NCI-H2029 (cell line): ENCODE measurements around the gene TLR5.

Source experiments
- DNase-seq: peaks from one replicate; lab custom pipeline; 2025; lab: John Stamatoyannopoulos, UW

Gene TLR5

GRCh38 chr1:223110952-223111351 lies 32.1 kb downstream of the TLR5 start:
- DNase-seq, result no peak

GRCh38 chr1:223109581-223110026 lies 33.4 kb downstream of the TLR5 start:
- no peak for DNase-seq

- DNase-seq, result no peak
Measured at GRCh38 chr1:223106856-223107255, 36.2 kb downstream of the TLR5 start.

GRCh38 chr1:223105568-223105967 lies 37.5 kb downstream of the TLR5 start:
- DNase-seq, result no peak

GRCh38 chr1:223102797-223103533 lies 40.1 kb downstream of the TLR5 start:
- peak; percentile 87 for DNase-seq

GRCh38 chr1:223097713-223098112 lies 45.3 kb downstream of the TLR5 start:
- no peak for DNase-seq

- no peak for DNase-seq
Measured at GRCh38 chr1:223095870-223096269, 47.2 kb downstream of the TLR5 start.

GRCh38 chr1:223091896-223092295 lies 51.2 kb downstream of the TLR5 start:
- DNase-seq, result no peak

GRCh38 chr1:223089250-223089649 lies 53.8 kb downstream of the TLR5 start:
- DNase-seq, result no peak

GRCh38 chr1:223088713-223089240 lies 54.3 kb downstream of the TLR5 start:
- no peak for DNase-seq

GRCh38 chr1:223087291-223088255 lies 55.5 kb downstream of the TLR5 start:
- no peak for DNase-seq

- no peak for DNase-seq
Measured at GRCh38 chr1:223084464-223084866, 58.6 kb downstream of the TLR5 start.

- DNase-seq, result no peak
Measured at GRCh38 chr1:223083831-223084230, 59.2 kb downstream of the TLR5 start.

- DNase-seq, result no peak
Measured at GRCh38 chr1:223082914-223083313, 60.1 kb downstream of the TLR5 start.

- peak; percentile 88 for DNase-seq
Measured at GRCh38 chr1:223081181-223081994, 61.7 kb downstream of the TLR5 start.

- no peak for DNase-seq
Measured at GRCh38 chr1:223079498-223079897, 63.5 kb downstream of the TLR5 start.

- no peak for DNase-seq
Measured at GRCh38 chr1:223077247-223077833, 65.7 kb downstream of the TLR5 start.

GRCh38 chr1:223076362-223076761 lies 66.7 kb downstream of the TLR5 start:
- no peak for DNase-seq

GRCh38 chr1:223075834-223076233 lies 67.2 kb downstream of the TLR5 start:
- DNase-seq, result no peak

- DNase-seq, result peak; percentile 26
Measured at GRCh38 chr1:223074445-223075300, 68.4 kb downstream of the TLR5 start.
